ENCODE data around the gene VENTX.

The VENTX gene

DNA sequence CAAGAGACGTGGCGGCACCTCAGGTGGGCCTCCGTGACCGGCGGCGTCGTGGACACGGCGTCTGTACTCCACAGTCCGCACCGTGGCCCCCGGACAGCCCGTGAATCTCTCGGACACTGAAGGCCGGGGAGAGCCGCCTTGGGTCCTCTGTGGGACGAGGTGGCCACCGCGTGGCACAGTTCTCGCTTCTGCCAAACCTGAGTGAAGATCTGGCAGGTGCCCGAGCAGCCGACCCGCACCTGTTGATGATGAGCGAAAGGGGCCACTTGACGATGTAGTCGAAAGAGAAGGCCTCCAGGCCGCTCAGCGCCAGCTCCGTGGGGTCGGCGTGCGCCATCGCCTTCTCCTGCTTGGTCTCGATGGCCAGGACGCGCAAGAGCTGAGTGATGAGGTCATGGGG is 47.6 kb downstream of the VENTX start:
- DNase-seq (ENCODE audit: low read depth), result no peak

DNA sequence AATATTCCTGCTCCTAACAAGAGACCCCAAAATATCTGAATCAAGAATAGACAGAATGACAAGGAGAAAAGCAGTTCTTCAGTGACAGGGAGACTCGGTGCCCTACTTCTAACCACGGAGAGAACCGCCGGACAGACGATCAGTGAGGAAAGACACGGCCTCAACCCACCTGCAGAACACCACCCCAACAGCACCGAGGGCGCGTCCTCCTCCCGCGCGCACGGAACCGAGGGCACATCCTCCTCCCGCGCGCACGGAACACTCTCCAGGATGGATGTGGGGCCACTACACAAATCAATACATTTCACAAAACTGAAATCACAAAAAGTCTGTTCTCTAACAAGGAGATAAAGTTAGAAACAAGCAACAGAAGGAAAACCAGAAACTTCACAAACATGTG is 48.7 kb downstream of the VENTX start:
- DNase-seq (ENCODE audit: low read depth), result no peak

DNA sequence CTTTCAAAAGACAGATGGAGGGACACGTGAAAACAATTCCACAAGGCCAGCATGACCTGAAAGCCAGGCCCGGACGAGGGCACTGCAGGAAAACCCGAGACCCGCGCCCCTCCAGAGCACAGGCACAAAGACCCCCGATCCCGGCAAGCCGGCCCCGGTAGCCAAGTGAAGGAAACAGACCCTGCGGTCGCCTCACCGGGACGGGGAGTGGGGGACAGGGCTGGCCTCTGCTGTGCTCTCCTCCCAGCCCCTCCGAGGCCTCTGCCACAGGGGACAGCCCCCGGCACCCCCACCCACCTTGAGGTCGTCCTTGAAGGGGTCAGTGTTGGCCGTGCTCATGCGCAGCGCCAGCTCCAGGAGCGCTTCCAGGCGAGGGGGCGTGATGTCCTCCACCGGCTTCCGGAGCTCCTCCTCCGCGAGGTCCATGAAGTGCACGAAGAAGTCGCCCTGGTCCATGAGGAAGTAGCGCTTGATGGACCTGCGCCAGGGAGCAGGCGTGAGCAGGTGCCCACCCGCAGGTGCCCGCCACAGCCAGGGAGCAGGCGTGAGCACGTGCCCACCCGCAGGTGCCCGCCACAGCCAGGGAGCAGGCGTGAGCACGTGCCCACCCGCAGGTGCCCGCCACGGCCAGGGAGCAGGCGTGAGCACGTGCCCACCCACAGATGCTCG is 50.3 kb downstream of the VENTX start:
- no peak for DNase-seq (ENCODE audit: low read depth)

DNA sequence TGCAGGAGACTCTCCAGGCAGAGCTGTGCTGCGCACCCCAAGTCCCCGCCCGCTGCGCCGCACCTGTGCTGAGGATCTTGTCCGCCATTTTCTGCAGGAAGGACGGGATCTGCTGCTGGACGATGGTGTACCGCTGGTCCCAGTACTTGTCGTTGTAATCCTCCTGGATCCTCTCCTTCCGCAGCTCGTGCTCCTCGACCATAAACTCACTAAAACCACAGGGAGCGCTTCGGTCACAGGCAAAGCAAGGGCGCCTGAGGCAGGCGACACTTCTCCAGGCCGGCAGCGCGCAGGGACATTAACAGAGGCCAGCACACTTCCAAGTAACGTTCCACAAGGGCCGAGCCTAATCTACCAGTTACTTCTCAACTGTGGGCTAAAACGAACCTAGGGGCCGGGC is 52.1 kb downstream of the VENTX start:
- DNase-seq (ENCODE audit: low read depth), result no peak
